ENCODE measurements around the gene CREBBP. TPM values are rescaled to one million over a fixed set of nuclear protein-coding genes. Genes with fewer than 3 reads are reported as not detected.
A peak's percentile ranks its signal among the peaks of the same experiment; 100 is the strongest.

Gene CREBBP
- polyA plus RNA-seq, 4 donors, result 70.0 to 94.1 (median 84.9) TPM

DNA sequence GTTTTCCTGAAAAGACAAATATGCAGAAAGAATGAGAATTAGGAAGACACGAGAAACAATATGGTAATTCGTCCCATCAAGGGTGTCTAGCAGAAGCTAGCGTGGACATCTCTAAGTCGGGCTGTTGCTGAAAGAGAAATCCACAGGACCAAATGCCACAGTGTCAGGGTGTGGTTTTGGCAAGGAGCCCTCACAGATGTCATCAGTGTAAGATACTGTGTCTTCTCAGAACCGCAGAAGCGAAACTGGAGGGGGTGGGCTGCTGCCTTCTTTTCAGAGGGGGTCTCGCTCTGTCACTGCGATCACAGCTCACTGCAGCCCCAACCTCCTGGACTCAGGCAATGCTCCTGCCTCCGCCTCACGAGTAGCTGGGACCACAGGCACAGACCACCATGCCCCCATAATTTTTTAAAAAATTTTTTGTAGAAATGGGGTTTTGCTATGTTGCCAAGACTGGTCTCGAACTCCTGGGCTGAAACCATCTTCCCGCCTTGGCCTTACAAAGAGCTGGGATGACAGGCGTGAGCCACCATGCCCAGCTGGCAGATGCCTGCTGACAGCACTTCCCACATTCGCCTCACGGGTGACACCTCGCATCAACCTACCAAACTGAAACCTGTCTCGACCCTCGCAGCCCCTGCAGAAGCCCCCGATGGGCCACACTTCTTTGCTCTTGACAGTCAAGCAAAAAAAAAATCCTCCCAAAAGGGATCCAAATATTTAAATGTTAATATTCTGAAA lies 189.4 kb downstream of the CREBBP start:
- DNase-seq (ENCODE audit: low read depth in 4 of 4, low spot score in 3 of 4), result no peak

DNA sequence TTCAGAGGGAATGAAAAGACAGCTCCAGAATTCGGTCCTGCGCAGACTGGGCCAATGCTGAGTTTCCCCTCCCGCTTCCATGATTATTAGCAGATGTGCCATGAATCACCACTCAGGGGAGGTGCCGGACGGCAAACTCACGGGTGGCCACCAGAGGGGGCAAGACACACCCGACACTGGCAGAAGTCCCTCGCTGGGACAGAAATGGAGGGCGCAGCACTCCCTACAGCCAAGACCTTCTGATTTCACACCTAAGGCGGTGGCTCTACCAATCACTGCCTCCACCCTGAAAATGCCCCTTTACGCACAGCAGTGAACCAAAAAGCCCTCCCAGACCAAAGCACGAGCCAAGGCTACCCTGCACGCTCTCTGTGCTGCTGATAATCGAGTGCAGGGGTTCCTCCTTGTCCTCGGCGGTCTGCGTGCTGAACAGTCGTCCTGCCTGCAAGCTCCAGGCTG lies 190.0 kb downstream of the CREBBP start:
- DNase-seq (ENCODE audit: low read depth in 4 of 4, low spot score in 3 of 4), result peak; percentile 63 to 66 (median 64)

DNA sequence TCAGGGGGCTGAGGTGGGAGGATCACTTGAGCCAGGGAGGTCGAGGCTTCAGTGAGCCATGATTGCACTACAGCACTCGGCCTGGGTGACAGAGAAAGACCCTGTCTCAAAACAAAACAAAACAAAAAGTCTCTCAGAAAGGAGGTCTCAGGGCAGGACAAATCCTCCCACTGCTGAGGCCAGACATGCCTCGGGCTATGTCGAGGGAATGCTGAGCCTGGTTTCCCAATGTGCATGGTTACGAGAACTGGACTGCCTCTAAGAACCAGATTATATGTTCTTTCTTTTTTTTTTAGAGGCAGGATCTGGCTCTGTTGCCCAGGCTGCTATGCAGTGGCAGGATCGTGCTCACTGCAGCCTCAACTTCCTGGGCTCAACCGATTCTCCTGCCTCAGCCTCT lies 190.8 kb downstream of the CREBBP start:
- no peak for DNase-seq (ENCODE audit: low read depth in 4 of 4, low spot score in 3 of 4)

DNA sequence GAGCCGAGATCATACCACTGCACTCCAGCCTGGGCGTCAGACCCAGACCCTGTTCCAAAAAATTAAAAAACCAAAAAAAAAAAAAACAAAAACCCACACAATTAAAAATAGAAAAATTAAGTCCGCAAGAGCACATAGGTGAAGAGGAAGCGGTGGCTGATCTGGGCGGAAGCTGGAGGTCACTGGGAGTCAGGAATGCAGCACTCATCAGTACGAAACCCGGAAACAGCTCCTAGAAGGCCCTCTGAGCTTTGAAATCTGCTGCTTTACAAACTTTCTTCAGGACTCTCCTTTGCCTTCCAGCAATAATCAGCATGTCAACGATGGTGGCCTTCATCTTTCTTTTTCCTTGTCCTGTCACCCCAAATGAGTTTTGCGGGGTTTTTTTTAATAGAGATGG lies 192.7 kb downstream of the CREBBP start:
- no peak for DNase-seq (ENCODE audit: low read depth in 4 of 4, low spot score in 3 of 4)

DNA sequence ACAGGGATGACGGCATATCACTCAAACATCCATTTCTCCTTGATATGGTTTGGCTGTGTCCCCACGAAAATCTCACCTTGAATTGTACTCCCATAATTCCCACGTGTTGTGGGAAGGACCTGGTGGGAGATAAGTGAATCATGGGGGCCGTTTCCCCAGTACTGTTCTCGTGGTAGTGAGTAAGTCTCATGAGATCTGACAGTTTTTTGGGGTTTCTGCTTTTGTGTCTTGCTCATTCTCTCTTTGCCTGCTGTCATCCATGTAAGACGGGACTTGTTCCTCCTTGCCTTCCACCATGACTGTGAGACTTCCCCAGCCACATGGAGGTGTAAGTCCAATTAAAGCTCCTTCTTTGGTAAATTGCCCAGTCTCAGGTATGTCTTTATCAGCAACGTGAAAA lies 193.5 kb downstream of the CREBBP start:
- DNase-seq (ENCODE audit: low read depth in 4 of 4, low spot score in 3 of 4), result no peak

DNA sequence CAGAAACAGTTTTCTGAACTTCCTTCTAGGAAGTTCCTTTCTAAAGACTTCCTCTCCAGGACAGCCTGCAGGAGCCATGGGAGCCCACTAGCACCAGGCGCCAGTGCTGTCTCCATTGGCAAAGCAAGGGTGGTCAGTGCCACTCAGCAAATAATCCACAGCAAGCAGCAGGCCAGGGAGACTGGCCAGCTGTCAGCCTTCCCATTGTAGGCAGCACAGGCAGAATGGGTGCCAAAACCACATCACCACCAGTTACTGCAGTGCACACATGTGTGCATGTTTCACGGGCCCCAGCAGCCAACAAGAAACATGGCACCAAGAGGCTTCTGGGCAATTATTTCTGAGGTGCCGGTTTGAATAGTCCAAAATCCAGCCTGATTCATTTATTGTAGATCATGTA lies 199.3 kb downstream of the CREBBP start:
- no peak for DNase-seq (ENCODE audit: low read depth in 4 of 4, low spot score in 3 of 4)

DNA sequence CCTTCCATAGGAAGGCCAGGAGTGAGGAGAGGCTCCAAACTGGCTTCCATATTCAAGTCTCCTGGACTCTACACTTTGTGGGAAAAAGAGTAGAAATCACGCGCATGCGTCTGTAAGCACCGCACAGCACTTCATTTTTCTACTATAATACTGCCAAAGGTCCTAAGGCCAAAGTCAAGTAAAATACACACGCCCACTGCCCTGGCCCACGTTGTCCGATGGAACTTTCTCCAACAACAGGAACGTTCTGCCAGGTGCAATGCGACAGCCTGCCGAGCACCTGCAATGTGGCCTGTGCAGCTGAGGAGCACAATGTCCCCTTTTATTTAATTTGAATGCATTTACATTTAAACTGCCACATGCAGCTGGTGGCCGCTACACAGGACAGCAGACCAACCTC lies 202.5 kb downstream of the CREBBP start:
- DNase-seq (ENCODE audit: low read depth in 4 of 4, low spot score in 3 of 4), result no peak

DNA sequence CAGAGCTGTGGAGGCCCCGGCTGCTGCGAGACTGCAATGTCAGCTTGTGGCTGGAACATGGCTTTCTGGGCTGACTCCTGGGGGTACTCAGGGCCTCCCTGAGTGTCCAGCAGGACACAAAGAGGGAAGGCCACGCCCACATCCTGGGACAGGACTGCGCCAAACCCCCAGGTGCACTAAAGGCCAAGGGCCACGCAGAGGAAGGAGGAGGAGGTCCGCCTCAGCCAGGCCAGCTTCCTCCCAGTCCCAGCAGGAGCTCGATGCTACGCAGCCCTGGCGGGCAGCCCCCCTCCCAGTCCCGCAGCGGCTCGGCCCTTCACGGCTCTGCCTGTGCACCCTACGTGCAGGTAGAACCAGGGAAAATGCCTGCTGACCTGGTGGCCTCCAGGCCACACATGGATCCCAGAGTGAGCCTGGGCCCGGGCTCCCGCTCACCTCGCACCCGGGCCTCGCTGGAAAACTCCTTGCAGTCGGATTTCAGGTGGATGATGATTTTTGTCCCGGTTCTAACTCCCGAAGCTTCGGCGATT lies 204.8 kb downstream of the CREBBP start:
- DNase-seq (ENCODE audit: low read depth in 4 of 4, low spot score in 3 of 4), result no peak

Other genes with a start within 250 kb of the CREBBP start
- gene DNASE1, start 226.0 kb downstream of the CREBBP start, polyA plus RNA-seq (ENCODE audit: insufficient read length in 4 of 4), result 10 to 100 TPM; 19.0 to 42.8 (median 26.1) TPM
- 100 to 1,000 TPM in 2 of 4 donors, 10 to 100 TPM in 2; 67.3 to 113 (median 98.8) TPM for gene TRAP1, start 163.2 kb downstream of the CREBBP start, polyA plus RNA-seq (ENCODE audit: insufficient read length in 4 of 4)
- gene ADCY9, start 235.7 kb upstream of the CREBBP start, polyA plus RNA-seq (ENCODE audit: insufficient read length in 4 of 4), result 1 to 10 TPM; 7.9 to 8.7 (median 8.0) TPM